Ovary (tissue), 9 donors: ENCODE measurements around the gene CACNA2D1. TPM values are rescaled to one million over a fixed set of nuclear protein-coding genes. Genes with fewer than 3 reads are reported as not detected.

Experiments
- DNase-seq, 5 donors: peaks; one replicate each; pipeline ENCODE4 v3.0.0-alpha.2; 2019 to 2020
- H3K27ac ChIP-seq, 2 donors: fragments of 200-600 bp; one replicate each; pipeline versions ENCODE4 v1.5.1 to v1.8.0; 2019 to 2022
- H3K27me3 ChIP-seq: fragments of 200-600 bp; one replicate; pipeline ENCODE4 v1.8.0; 2022
- H3K36me3 ChIP-seq: fragments of 200-600 bp; sonication (generic); one replicate; pipeline ENCODE4 v1.5.1; 2019
- H3K4me1 ChIP-seq: one replicate; pipeline ENCODE4 v1.8.1; 2013; ENCODE audit warnings: mild to moderate bottlenecking, moderate library complexity; ENCODE audit not compliant: insufficient read depth
- H3K4me3 ChIP-seq: fragments of 200-600 bp; sonication (generic); one replicate; pipeline ENCODE4 v1.5.1; 2017
- H3K9me3 ChIP-seq, 2 donors: fragments of 200-600 bp in 1 of 2; sonication (generic) in 1 of 2; one replicate each; pipeline versions ENCODE4 v1.5.1 to v1.8.1; 2013 to 2019; ENCODE audit warnings: mild to moderate bottlenecking in 1 of 2, moderate library complexity in 1 of 2
- EP300 ChIP-seq: sonication (generic); formaldehyde crosslinking; IDR thresholded peaks from one replicate; pipeline ENCODE4 v1.6.1; 2017; ENCODE audit warnings: antibody characterized with exemption
- POLR2A ChIP-seq: fragments of 450-650 bp; IDR thresholded peaks from one replicate; pipeline ENCODE4 v1.6.1; 2017; ENCODE audit warnings: antibody characterized with exemption, mild to moderate bottlenecking, moderate library complexity
- WGBS, 3 donors: extraction: QIAGEN DNeasy Blood & Tissue Kit in 1 of 3; methylation state at CpG; one replicate each; pipeline versions ENCODE4 v1.1.5 to v1.1.7; 2013 to 2017; 5-methylcytosine and 5-hydroxymethylcytosine counted together
- intact Hi-C, 4 donors: fragments of 100-400 bp; cut with DNase I; formaldehyde crosslinking; loops; one replicate each; pipeline versions ENCODE4 v1.11.0 to v1.15.1; 2022 to 2023
- polyA plus RNA-seq, 2 donors: library from polyadenylated mRNA; stranded (reverse); fragments of 200-250 nt in 1 of 2; fragments of 350-450 nt in 1 of 2; fragmentation: Illumina TruSeq in 1 of 2; extraction: RNeasy Lipid Tissue Mini Kit (QIAGEN cat#74804) in 1 of 2; gene quantifications; one replicate each; pipeline ENCODE4 v1.2.3, GENCODE V29; 2013 to 2014
- total RNA-seq, 7 donors: library from RNA; depleted of rRNA in 2 of 7; stranded (reverse); fragments of >200 nt in 2 of 7; fragmentation: NEBNext Ultra II Directional in 3 of 7; extraction: Animal tissue kit (Norgen Biotek cat#: 25700) in 3 of 7; gene quantifications; one replicate each; pipeline versions ENCODE4 v1.1.0 to v1.2.4, GENCODE V29; 2016 to 2023
- TF ChIP-seq, protein P1 (sequence below), 3 donors: fragments of 450-650 bp in 2 of 3; fragments of 200-600 bp in 1 of 3; IDR thresholded peaks; one replicate each; pipeline versions ENCODE4 v1.5.1 to v1.8.0; 2016 to 2022; ENCODE audit warnings: antibody characterized with exemption in 3 of 3, mild to moderate bottlenecking in 1 of 3
- donor health status: DM: no; HTN: no; CAD: no; lungs with moderate emphysema.
- donor health status: DM: no; HTN: no; CAD: no.
- donor health status: Bipolar disorder and iron deficiency.
- donor health status: DM: yes; HTN: yes; CAD: no.
- donor health status: DM: no; HTN: no; CAD: no.
- donor health status: DM: yes; HTN: yes; CAD: no.

The CACNA2D1 gene
- total and polyA plus RNA-seq, 9 donors = 6.6 to 34.2 (median 18.8) TPM

DNA sequence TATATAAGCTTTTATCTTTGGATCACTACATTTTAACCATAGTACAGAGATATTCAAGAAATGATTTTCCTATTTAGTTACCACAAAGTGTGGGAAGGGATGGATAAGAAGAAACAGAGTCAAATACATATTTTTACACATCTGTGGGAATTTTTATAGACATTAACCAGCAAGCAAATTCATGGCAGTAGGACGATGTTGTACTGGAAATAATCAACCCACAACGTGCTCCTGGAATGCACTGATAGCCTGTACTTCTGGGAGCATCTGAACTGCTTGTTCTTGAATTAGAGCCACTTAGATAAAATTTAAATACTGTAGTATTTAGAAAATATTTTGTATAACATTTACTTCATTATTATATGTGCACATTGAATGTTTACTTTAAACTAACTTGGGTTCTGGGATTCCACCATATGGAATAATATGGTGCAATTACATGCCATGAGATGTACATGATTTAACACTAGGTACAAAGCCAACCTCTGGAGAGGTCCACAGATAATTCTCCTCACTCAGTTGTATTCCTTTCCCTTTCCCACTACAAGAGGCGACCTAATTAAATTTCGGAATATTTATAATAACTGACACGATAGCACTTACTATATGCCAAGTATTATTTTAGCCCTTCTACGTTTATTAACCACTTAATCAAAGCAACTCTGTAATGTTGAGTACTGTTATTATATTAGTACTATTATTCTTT lies 508.8 kb downstream of the CACNA2D1 start:
- no peaks in the 10 kb centered on the region for H3K9me3 ChIP-seq
- intact Hi-C loops = loop anchor here in 1 of 4 donors (10.0 kb wide), 1 partner anchor 580 kb away; no protein-coding TSS in a partner anchor
- H3K4me1 ChIP-seq = no peaks in the 10 kb centered on the region
- H3K27ac ChIP-seq = no peak overlapping the region
- no peak overlapping the region for H3K4me3 ChIP-seq
- whole genome bisulfite sequencing, 3 donors = 20 to 23% (median 22%) methylated on average over 6 of the region's 6 CpGs
- no peak for DNase-seq
- no peaks in the 10 kb centered on the region for H3K36me3 ChIP-seq
- no peaks in the 10 kb centered on the region for H3K27me3 ChIP-seq
- TF ChIP-seq, protein P1, sequence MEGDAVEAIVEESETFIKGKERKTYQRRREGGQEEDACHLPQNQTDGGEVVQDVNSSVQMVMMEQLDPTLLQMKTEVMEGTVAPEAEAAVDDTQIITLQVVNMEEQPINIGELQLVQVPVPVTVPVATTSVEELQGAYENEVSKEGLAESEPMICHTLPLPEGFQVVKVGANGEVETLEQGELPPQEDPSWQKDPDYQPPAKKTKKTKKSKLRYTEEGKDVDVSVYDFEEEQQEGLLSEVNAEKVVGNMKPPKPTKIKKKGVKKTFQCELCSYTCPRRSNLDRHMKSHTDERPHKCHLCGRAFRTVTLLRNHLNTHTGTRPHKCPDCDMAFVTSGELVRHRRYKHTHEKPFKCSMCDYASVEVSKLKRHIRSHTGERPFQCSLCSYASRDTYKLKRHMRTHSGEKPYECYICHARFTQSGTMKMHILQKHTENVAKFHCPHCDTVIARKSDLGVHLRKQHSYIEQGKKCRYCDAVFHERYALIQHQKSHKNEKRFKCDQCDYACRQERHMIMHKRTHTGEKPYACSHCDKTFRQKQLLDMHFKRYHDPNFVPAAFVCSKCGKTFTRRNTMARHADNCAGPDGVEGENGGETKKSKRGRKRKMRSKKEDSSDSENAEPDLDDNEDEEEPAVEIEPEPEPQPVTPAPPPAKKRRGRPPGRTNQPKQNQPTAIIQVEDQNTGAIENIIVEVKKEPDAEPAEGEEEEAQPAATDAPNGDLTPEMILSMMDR (IDR thresholded peaks at IDR 0.05) = no peak
- no peak for TF ChIP-seq EP300
- no peak for TF ChIP-seq POLR2A

GRCh38 chr7:81932936-81933335 lies 510.6 kb downstream of the CACNA2D1 start:
- whole genome bisulfite sequencing, 3 donors = 69 to 92% (median 90%) methylated on average over 2 of the region's 2 CpGs
- intact Hi-C loops = loop anchor here in 1 of 4 donors (10.0 kb wide), 1 partner anchor 578 kb away; no protein-coding TSS in a partner anchor
- no peak overlapping the region for H3K4me3 ChIP-seq
- H3K36me3 ChIP-seq = no peaks in the 10 kb centered on the region
- TF ChIP-seq, protein P1 (IDR thresholded peaks at IDR 0.05) = no peak
- TF ChIP-seq EP300 = no peak
- TF ChIP-seq POLR2A = no peak
- DNase-seq = no peak
- no peaks in the 10 kb centered on the region for H3K9me3 ChIP-seq
- H3K27me3 ChIP-seq = no peaks in the 10 kb centered on the region
- no peak overlapping the region for H3K27ac ChIP-seq
- no peaks in the 10 kb centered on the region for H3K4me1 ChIP-seq

DNA sequence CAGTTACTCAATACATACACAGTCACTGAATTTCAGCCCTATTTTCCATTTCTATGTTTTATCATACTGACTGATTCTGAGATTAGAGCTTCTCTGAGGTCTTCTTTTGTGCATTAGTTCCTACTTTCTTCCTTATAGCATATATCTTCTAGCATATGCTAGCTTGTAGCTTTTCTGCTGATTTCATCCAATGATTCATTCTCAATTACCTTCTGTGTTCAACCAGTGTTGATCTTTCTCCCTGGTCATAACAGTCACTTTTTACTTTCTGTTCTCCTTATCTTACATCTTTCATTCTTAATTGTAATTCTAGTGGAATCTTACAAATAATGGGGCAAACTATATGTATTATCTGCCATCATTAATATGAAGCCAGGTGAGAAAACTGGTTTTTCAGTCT lies 514.2 kb downstream of the CACNA2D1 start:
- intact Hi-C loops = no loop called here
- Histone ChIP-seq H3K36me3 (no peaks in the 10 kb centered on the region), H3K4me1 (no peaks in the 10 kb centered on the region), H3K27ac (no peak overlapping the region), H3K4me3 (no peak overlapping the region), H3K27me3 (no peaks in the 10 kb centered on the region), H3K9me3 (no peaks in the 10 kb centered on the region)
- TF ChIP-seq EP300 (no peak), POLR2A (no peak)
- TF ChIP-seq, protein P1 (IDR thresholded peaks at IDR 0.05) = no peak
- no peak for DNase-seq

GRCh38 chr7:81926154-81926553 lies 517.4 kb downstream of the CACNA2D1 start:
- Histone ChIP-seq H3K27ac (no peak overlapping the region), H3K4me3 (no peak overlapping the region), H3K4me1 (no peaks in the 10 kb centered on the region), H3K36me3 (no peaks in the 10 kb centered on the region), H3K9me3 (no peaks in the 10 kb centered on the region), H3K27me3 (no peaks in the 10 kb centered on the region)
- no peak for TF ChIP-seq EP300
- TF ChIP-seq, protein P1 (IDR thresholded peaks at IDR 0.05) = no peak
- no peak for TF ChIP-seq POLR2A
- DNase-seq = no peak
- WGBS, 3 donors = 56 to 66% (median 62%) methylated on average over 2 of the region's 2 CpGs
- intact Hi-C loops = no loop called here
